ENCODE measurements around the gene RAD51B. TPM values are rescaled to one million over a fixed set of nuclear protein-coding genes. Genes with fewer than 3 reads are reported as not detected.
"Not testable (repeated sequence)": the region's sequence is repeated elsewhere in the genome, so short reads cannot be mapped to it uniquely, and the experiment has no call there.

The RAD51B gene
- total RNA-seq, 6 experiments from 2014 or later, result 2.7 to 5.8 (median 4.3) TPM

DNA sequence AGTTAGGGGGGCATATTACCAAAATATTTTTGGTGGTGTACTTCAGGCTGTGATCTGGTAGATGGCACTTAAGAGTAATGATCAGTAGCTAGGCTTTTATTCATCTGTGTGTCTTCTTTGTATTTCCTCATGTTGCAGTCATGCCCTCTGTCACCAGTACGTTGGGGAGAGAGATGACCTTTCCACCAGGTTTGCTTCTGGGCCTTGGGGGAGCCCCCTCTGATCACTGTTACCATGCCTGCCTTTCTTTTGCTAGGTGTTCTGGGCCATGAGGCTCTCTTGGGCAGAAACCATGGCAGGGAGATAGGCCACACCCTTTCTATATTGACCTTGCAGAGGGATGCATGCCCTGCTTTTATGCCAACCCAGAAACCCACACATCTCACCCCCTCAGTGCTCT lies 208.5 kb downstream of the RAD51B start:
- Histone ChIP-seq H3K4me1 (no peaks in the 10 kb centered on the region), H3K4me3 (no peak overlapping the region), H3K27ac (no peak overlapping the region), H3K27me3 (no peaks in the 10 kb centered on the region), H3K9me3 (no peaks in the 10 kb centered on the region), H3K36me3 (no peaks in the 10 kb centered on the region)
- WGBS (ENCODE audit: insufficient coverage, low coverage, low lambda C conversion rate, missing lambda C conversion rate), result 86% methylated on average over 1 of the region's 1 CpG
- ATAC-seq, result no peak
- DNase-seq, result no peak
- intact Hi-C loops (cut with DNase I), result no loop called here
- TF ChIP-seq, protein P1, sequence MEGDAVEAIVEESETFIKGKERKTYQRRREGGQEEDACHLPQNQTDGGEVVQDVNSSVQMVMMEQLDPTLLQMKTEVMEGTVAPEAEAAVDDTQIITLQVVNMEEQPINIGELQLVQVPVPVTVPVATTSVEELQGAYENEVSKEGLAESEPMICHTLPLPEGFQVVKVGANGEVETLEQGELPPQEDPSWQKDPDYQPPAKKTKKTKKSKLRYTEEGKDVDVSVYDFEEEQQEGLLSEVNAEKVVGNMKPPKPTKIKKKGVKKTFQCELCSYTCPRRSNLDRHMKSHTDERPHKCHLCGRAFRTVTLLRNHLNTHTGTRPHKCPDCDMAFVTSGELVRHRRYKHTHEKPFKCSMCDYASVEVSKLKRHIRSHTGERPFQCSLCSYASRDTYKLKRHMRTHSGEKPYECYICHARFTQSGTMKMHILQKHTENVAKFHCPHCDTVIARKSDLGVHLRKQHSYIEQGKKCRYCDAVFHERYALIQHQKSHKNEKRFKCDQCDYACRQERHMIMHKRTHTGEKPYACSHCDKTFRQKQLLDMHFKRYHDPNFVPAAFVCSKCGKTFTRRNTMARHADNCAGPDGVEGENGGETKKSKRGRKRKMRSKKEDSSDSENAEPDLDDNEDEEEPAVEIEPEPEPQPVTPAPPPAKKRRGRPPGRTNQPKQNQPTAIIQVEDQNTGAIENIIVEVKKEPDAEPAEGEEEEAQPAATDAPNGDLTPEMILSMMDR (IDR thresholded peaks at IDR 0.05), result no peak
- TF ChIP-seq POLR2A (IDR thresholded peaks at IDR 0.05), result no peak

DNA sequence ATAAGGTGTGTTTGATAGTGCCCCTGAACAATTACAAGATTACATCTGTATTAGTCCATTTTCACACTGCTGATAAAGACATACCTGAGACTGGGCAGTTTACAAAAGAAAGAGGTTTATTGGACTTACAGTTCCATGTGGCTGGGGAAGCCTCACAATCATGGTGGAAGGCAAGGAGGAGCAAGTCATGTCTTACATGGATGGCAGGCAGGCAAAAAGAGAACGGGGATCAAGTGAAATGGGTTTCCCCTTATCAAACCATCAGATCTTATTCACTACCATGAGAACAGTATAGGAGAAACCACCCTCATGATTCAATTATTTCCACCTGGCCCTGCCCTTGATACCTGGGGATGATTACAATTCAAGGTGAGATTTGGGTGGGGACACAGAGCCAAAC lies 211.4 kb downstream of the RAD51B start:
- ATAC-seq; H3K27ac ChIP-seq; DNase-seq; H3K9me3 ChIP-seq; H3K36me3 ChIP-seq; H3K4me3 ChIP-seq; H3K4me1 ChIP-seq; H3K27me3 ChIP-seq; intact Hi-C loops (cut with DNase I): not testable (repeated sequence)
- 100% methylated on average over 1 of the region's 1 CpG for WGBS (ENCODE audit: insufficient coverage, low coverage, low lambda C conversion rate, missing lambda C conversion rate)

DNA sequence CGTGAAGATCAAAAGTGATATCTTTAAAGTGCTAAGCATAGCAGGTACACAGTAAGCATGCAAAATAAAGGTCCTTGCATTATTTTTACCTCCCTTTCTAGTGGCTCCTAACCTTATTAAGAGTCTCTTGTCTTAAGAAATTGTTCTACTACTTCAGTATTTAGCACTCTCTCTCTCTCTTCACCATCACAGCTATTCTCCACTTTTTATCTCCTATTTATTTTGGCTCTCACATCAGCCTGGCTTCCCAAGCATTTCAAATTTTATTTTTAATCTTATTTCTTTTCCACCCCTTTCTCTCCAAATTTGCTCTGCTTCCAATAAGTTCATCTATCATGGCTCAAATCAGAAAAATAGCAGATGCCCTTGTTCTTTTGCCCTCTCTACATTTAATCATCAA lies 212.6 kb downstream of the RAD51B start:
- ATAC-seq, result no peak
- H3K27ac ChIP-seq, result no peak overlapping the region
- no peaks in the 10 kb centered on the region for H3K36me3 ChIP-seq
- H3K9me3 ChIP-seq, result no peaks in the 10 kb centered on the region
- intact Hi-C loops (cut with DNase I), result no loop called here
- 89% methylated on average over 1 of the region's 1 CpG for WGBS (ENCODE audit: insufficient coverage, low coverage, low lambda C conversion rate, missing lambda C conversion rate)
- DNase-seq, result no peak
- TF ChIP-seq POLR2A (IDR thresholded peaks at IDR 0.05), result no peak
- TF ChIP-seq, protein P1 (IDR thresholded peaks at IDR 0.05), result no peak
- no peak overlapping the region for H3K4me3 ChIP-seq
- no peaks in the 10 kb centered on the region for H3K4me1 ChIP-seq
- no peaks in the 10 kb centered on the region for H3K27me3 ChIP-seq

DNA sequence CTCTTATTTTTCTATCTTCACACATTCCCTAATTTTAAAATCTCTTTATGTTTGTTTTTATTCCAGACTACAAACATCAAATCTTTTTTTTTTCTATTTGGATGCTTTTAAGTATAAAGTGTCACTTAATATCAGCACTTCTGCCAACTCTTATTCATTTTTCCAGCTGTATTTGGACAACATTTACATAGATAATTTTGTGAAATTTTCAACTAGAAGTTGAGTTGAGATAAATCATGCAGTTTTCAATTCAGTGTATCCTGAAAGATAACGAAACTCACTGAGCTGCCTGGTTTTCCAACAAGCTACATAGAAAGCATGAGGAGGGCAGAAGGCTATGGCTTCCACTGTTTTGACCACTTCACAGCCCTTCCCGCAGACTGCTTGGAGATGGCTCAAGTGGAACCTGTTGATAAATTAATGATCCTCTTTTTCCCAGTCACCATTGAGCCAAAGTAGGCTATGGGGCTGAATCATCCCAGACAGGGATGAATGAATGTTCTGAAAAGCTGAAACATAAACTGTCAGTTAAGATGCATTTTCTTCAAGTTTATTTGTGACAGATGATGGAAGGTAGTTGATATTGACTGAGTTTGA lies 213.9 kb downstream of the RAD51B start:
- H3K4me3 ChIP-seq, result no peak overlapping the region
- 53% methylated on average over 2 of the region's 2 CpGs for WGBS (ENCODE audit: insufficient coverage, low coverage, low lambda C conversion rate, missing lambda C conversion rate)
- no peaks in the 10 kb centered on the region for H3K9me3 ChIP-seq
- no peaks in the 10 kb centered on the region for H3K36me3 ChIP-seq
- H3K27ac ChIP-seq, result no peak overlapping the region
- intact Hi-C loops (cut with DNase I), result no loop called here
- no peaks in the 10 kb centered on the region for H3K4me1 ChIP-seq
- DNase-seq, result no peak
- H3K27me3 ChIP-seq, result no peaks in the 10 kb centered on the region
- ATAC-seq, result no peak
- no peak for TF ChIP-seq POLR2A (IDR thresholded peaks at IDR 0.05)

DNA sequence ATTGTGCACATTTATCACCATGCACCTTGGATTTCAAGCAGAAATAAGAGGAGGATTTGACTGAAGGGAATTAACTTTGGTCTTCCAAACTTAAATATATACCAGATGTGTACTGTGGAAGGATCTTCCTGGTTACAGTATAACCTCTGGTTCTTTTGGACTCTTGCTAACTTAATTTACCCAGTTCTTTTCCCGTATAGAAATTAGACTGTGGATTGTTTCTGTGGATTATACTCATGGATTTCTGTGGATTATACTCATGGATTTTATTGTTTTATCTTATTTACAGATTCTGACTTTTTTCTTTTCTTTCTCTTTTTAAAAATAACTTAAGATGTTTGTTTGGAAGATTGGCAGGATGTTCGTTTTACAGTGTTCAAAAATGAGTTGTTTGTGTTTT lies 215.3 kb downstream of the RAD51B start:
- Histone ChIP-seq H3K4me3 (no peak overlapping the region), H3K36me3 (no peaks in the 10 kb centered on the region), H3K27ac (no peak overlapping the region), H3K4me1 (no peaks in the 10 kb centered on the region), H3K9me3 (no peaks in the 10 kb centered on the region), H3K27me3 (no peaks in the 10 kb centered on the region)
- intact Hi-C loops (cut with DNase I), result no loop called here
- 80% methylated on average over 2 of the region's 2 CpGs for WGBS (ENCODE audit: insufficient coverage, low coverage, low lambda C conversion rate, missing lambda C conversion rate)
- DNase-seq (no peak), ATAC-seq (no peak)
- no peak for TF ChIP-seq POLR2A (IDR thresholded peaks at IDR 0.05)
- TF ChIP-seq, protein P1 (IDR thresholded peaks at IDR 0.05), result no peak

DNA sequence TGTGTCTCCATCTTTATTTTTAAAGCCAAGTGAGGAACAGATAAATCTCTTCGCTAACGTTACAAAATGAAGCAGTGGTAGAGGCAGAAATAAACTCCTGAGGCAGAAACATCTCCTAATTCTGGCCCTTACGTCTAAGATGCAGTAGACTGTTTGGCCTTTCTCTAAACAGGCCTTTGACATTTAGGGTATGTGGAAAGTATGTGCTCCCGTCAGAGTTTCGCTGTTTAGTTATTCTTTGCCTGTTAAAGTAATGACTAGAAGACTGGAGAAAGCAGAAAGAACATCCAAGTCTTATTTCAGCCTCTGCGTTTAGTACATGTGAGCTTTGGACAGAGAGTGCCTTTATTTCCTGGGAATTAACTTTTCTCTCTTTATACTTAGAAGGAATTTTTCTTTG lies 216.6 kb downstream of the RAD51B start:
- H3K27ac ChIP-seq, result no peak overlapping the region
- TF ChIP-seq, protein P1 (IDR thresholded peaks at IDR 0.05), result no peak
- no peak for TF ChIP-seq POLR2A (IDR thresholded peaks at IDR 0.05)
- H3K36me3 ChIP-seq, result no peaks in the 10 kb centered on the region
- 77% methylated on average over 6 of the region's 6 CpGs for WGBS (ENCODE audit: insufficient coverage, low coverage, low lambda C conversion rate, missing lambda C conversion rate)
- ATAC-seq (no peak), DNase-seq (no peak)
- intact Hi-C loops (cut with DNase I), result no loop called here
- no peak overlapping the region for H3K4me3 ChIP-seq
- H3K27me3 ChIP-seq, result no peaks in the 10 kb centered on the region
- no peaks in the 10 kb centered on the region for H3K9me3 ChIP-seq
- no peaks in the 10 kb centered on the region for H3K4me1 ChIP-seq
